Head of caudate nucleus (tissue), 42 donors: Measurements from ENCODE around the gene EMB.
"Not testable (repeated sequence)": the region's sequence is repeated elsewhere in the genome, so short reads cannot be mapped to it uniquely, and the experiment has no call there.

Experiments
- DNase-seq, 42 donors: peaks; one replicate each; pipeline versions ENCODE4 v3.0.0 to v3.0.0-alpha.2; 2020 to 2021; ENCODE audit warnings: mixed read lengths in 7 of 42
- intact Hi-C: fragments of 100-400 bp; cut with DNase I; formaldehyde crosslinking; loops from one replicate; pipeline ENCODE4 v1.15.0; 2022

Gene EMB

GRCh38 chr5:50431133-50431904, 9.8 kb downstream of the EMB start:
- DNase-seq, intact Hi-C loops: not testable (repeated sequence)

GRCh38 chr5:50423100-50423799, 17.8 kb downstream of the EMB start:
- DNase-seq, intact Hi-C loops: not testable (repeated sequence)

- intact Hi-C loops, result not testable (repeated sequence)
These were observed 19.7 kb downstream of the EMB start for GRCh38 chr5:50421184-50421950.

GRCh38 chr5:50420343-50420935, 20.6 kb downstream of the EMB start:
- intact Hi-C loops, result no loop called here
- no peak for DNase-seq

More at GRCh38 chr5:50421184-50421950, 19.7 kb downstream of the EMB start:
- DNase-seq, result not testable (repeated sequence)

- DNase-seq, intact Hi-C loops: not testable (repeated sequence)
These were observed 21.4 kb downstream of the EMB start for GRCh38 chr5:50419656-50420055.

GRCh38 chr5:50416637-50417036, 24.5 kb downstream of the EMB start:
- intact Hi-C loops, DNase-seq: not testable (repeated sequence)

GRCh38 chr5:50415912-50416311, 25.2 kb downstream of the EMB start:
- intact Hi-C loops, result no loop called here
- DNase-seq, result no peak

GRCh38 chr5:50410932-50411331, 30.2 kb downstream of the EMB start:
- DNase-seq, intact Hi-C loops: not testable (repeated sequence)

- intact Hi-C loops, result no loop called here
- no peak for DNase-seq
These were observed 34.2 kb downstream of the EMB start for GRCh38 chr5:50406877-50407276.

GRCh38 chr5:50401336-50401735, 39.8 kb downstream of the EMB start:
- intact Hi-C loops, result no loop called here

GRCh38 chr5:50393925-50394609, 47.0 kb downstream of the EMB start:
- DNase-seq, result not testable (repeated sequence)

More at GRCh38 chr5:50401336-50401735, 39.8 kb downstream of the EMB start:
- no peak for DNase-seq

GRCh38 chr5:50392289-50392688, 48.8 kb downstream of the EMB start:
- intact Hi-C loops, DNase-seq: not testable (repeated sequence)

More at GRCh38 chr5:50393925-50394609, 47.0 kb downstream of the EMB start:
- intact Hi-C loops, result not testable (repeated sequence)

- DNase-seq, intact Hi-C loops: not testable (repeated sequence)
These were observed 56.7 kb downstream of the EMB start for GRCh38 chr5:50384381-50384780.

- DNase-seq, intact Hi-C loops: not testable (repeated sequence)
These were observed 64.4 kb downstream of the EMB start for GRCh38 chr5:50376696-50377095.

- DNase-seq, intact Hi-C loops: not testable (repeated sequence)
These were observed 71.6 kb downstream of the EMB start for GRCh38 chr5:50369287-50370033.

GRCh38 chr5:50365426-50366251, 75.4 kb downstream of the EMB start:
- intact Hi-C loops, result no loop called here
- no peak for DNase-seq
